ENCODE results near the gene CIRBP. TPM values are rescaled to one million over a fixed set of nuclear protein-coding genes. Genes with fewer than 3 reads are reported as not detected.

Gene CIRBP
- total RNA-seq, 1 experiment from 2014 or later, result 263 TPM

DNA sequence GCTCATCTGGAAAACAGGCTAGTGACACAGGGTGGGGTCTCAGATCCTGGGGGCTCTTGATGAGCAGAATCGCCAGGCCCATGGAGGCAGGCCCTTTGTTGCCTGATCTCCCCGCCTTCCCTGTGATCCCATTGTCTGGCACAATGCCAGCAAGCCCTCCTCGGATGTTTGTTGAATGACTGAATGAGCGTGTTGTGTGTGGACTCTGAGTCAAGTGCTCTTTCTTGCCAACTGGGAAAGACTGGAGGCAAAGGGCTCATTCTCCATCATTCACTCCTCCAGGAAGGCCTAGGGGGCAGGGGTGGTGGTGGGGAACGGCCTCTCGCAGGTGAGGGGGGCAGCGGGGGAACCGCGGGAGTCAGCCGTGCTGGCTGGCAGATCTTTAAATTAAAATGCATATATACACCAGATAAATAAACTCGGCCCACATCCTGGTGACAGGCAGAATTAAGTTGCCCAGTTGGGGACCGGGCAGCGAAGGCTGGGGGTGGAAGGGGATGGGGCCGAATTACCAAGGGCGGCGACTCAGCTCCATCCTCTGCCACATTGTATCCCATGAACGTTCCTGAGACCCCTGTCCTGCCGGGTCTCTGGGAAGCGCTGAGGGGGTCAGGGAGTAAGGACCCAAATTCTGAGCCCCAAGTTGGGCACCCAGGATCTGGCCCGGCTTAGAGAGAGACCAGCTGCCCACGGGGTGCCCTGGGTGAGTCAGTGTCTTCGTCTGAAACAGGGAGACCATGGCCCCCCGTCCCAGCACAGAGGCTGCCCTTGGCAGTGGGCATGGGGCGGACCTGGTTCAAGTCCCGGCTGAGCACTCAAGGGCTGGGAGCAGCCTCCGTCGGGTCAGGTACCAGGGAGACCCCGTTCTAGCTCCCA, 41.1 kb downstream of the CIRBP start:
- H3K9ac ChIP-seq (ENCODE audit: extremely low read depth, insufficient read length, low read length), result no peak overlapping the region
- peaks cover under 1% of the 10 kb centered on the region for H3K23me2 ChIP-seq (ENCODE audit: insufficient read length, low read depth, low read length, poor library complexity, severe bottlenecking)
- no peak overlapping the region for H3K14ac ChIP-seq (ENCODE audit: insufficient read depth, low read length)
- H3K79me1 ChIP-seq (ENCODE audit: insufficient read depth, low read depth, low read length, poor library complexity, severe bottlenecking), result no peaks in the 10 kb centered on the region
- H3K9me3 Mint-ChIP-seq, result no peaks in the 10 kb centered on the region
- H3K4ac ChIP-seq (ENCODE audit: low read depth, low read length), result no peak overlapping the region
- DNase-seq, result no peak
- TF ChIP-seq, protein P1, sequence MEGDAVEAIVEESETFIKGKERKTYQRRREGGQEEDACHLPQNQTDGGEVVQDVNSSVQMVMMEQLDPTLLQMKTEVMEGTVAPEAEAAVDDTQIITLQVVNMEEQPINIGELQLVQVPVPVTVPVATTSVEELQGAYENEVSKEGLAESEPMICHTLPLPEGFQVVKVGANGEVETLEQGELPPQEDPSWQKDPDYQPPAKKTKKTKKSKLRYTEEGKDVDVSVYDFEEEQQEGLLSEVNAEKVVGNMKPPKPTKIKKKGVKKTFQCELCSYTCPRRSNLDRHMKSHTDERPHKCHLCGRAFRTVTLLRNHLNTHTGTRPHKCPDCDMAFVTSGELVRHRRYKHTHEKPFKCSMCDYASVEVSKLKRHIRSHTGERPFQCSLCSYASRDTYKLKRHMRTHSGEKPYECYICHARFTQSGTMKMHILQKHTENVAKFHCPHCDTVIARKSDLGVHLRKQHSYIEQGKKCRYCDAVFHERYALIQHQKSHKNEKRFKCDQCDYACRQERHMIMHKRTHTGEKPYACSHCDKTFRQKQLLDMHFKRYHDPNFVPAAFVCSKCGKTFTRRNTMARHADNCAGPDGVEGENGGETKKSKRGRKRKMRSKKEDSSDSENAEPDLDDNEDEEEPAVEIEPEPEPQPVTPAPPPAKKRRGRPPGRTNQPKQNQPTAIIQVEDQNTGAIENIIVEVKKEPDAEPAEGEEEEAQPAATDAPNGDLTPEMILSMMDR (conservative IDR thresholded peaks at IDR 0.05), result no peak
- peaks cover 6% of the 10 kb centered on the region; the same call in 1 of the 2 replicates for H3K27me3 Mint-ChIP-seq (ENCODE audit: low read depth)
- H3K4me1 Mint-ChIP-seq, result peaks cover 0 to 15% of the 10 kb centered on the region in 2 experiments; a peak in 2 of 4 replicates
- no peak overlapping the region for H3K23ac ChIP-seq (ENCODE audit: insufficient read length, low read depth, low read length)
- H4K20me1 ChIP-seq (ENCODE audit: control insufficient read depth, insufficient read depth, insufficient read length), result no peaks in the 10 kb centered on the region
- no peak overlapping the region for H2AK5ac ChIP-seq (ENCODE audit: insufficient read length, low read length)
- H3K27ac ChIP-seq (ENCODE audit: insufficient read length, low read depth, low read length), result no peak overlapping the region
- H3K36me3 Mint-ChIP-seq (ENCODE audit: insufficient read depth in 1 of 3, low read depth in 3 of 3), result no peaks in the 10 kb centered on the region
- no peaks in the 10 kb centered on the region for H3K9me3 ChIP-seq (ENCODE audit: control insufficient read depth, low read depth, low read length)
- no peaks in the 10 kb centered on the region for H3K27me3 ChIP-seq (ENCODE audit: insufficient read depth, low read length)
- no peak overlapping the region; a peak in 1 of 7 replicates for H3K27ac Mint-ChIP-seq
- no peak overlapping the region for H4K8ac ChIP-seq (replicated peaks; ENCODE audit: insufficient read length, low read depth, low read length)
- H3K56ac ChIP-seq (ENCODE audit: insufficient read length, low read depth, low read length), result no peak overlapping the region
- H2BK120ac ChIP-seq (ENCODE audit: low read depth, low read length, poor library complexity, severe bottlenecking), result no peak overlapping the region
- no peaks in the 10 kb centered on the region for H3K4me1 ChIP-seq (ENCODE audit: insufficient read depth, low read length)
- H3K4me2 ChIP-seq (ENCODE audit: insufficient read depth, insufficient read length, low read length), result no peak overlapping the region
- no peak overlapping the region for H2BK15ac ChIP-seq (ENCODE audit: low read depth, low read length)
- no peak overlapping the region for H2BK20ac ChIP-seq (ENCODE audit: low read depth, low read length, poor library complexity, severe bottlenecking)
- H3T11ph ChIP-seq (ENCODE audit: low read length), result no peak overlapping the region
- no peak overlapping the region for H4K5ac ChIP-seq (ENCODE audit: insufficient read length, low read depth, low read length)
- no peak overlapping the region for H2BK12ac ChIP-seq (ENCODE audit: insufficient read length, low read depth, low read length)
- no peak overlapping the region for H4K91ac ChIP-seq (ENCODE audit: insufficient read length, low read depth, low read length)
- H3K18ac ChIP-seq (ENCODE audit: insufficient read length, low read depth, low read length), result no peak overlapping the region
- H3K4me3 Mint-ChIP-seq, result no peak overlapping the region
- no CpG with 5 or more reads among the region's 28 CpGs for whole genome bisulfite sequencing (ENCODE audit: extremely low coverage, insufficient read length, low lambda C conversion rate)
- no peaks in the 10 kb centered on the region for H3K79me2 ChIP-seq (ENCODE audit: insufficient read depth, low read length)
- no peak overlapping the region for H2BK5ac ChIP-seq (ENCODE audit: insufficient read length, low read length)
- H2AFZ ChIP-seq (ENCODE audit: low read length), result no peak overlapping the region
